BLaER1 treated with 17β-estradiol and CSF1 and Interleukin-3, amounts not matched to agents 10 nM and 100 nM (cell line): ENCODE data around the gene TRAPPC3L.
A peak's percentile ranks its signal among the peaks of the same experiment; 100 is the strongest.

Source experiments
- H3K27ac ChIP-seq, 11 experiments: shearing (Covaris generic); formaldehyde crosslinking; 2 replicates each; pipeline ENCODE4 v1.8.1; 2022
- H3K27me3 ChIP-seq, 11 experiments: shearing (Covaris generic); formaldehyde crosslinking; 2 replicates each; pipeline ENCODE4 v1.8.1; 2022
- H3K36me3 ChIP-seq, 11 experiments: shearing (Covaris generic); formaldehyde crosslinking; 2 replicates each; pipeline ENCODE4 v1.8.1; 2022
- H3K4me1 ChIP-seq, 10 experiments: shearing (Covaris generic); formaldehyde crosslinking; 2 replicates each; pipeline ENCODE4 v1.8.1; 2022
- H3K4me2 ChIP-seq, 11 experiments: shearing (Covaris generic); formaldehyde crosslinking; 2 replicates each; pipeline ENCODE4 v1.8.1; 2022
- H3K4me3 ChIP-seq, 10 experiments: shearing (Covaris generic); formaldehyde crosslinking; 2 replicates each; pipeline ENCODE4 v1.8.1; 2022
- H3K9ac ChIP-seq, 11 experiments: shearing (Covaris generic); formaldehyde crosslinking; 2 replicates each; pipeline ENCODE4 v1.8.1; 2022
- H3K9me3 ChIP-seq, 11 experiments: shearing (Covaris generic); formaldehyde crosslinking; replicated peaks in 1 of 11; 2 replicates each; pipeline ENCODE4 v1.8.1; 2022
- H4K20me1 ChIP-seq, 11 experiments: shearing (Covaris generic); formaldehyde crosslinking; 2 replicates each; pipeline ENCODE4 v1.8.1; 2022
- Cebpa-rat ChIP-seq, 11 experiments: shearing (Covaris generic); IDR thresholded peaks; 2 replicates each; pipeline ENCODE4 v1.8.1; 2022

TRAPPC3L gene

GRCh38 chr6:116529466-116530290, 15.8 kb downstream of the TRAPPC3L start:
- Histone ChIP-seq H3K27ac (peak overlapping the region in 4 of 11 experiments; percentile 2 to 36 (median 7); a peak in 2 of 22 replicates), H3K9me3 (no peaks in the 10 kb centered on the region), H3K4me2 (peak overlapping the region in 4 of 11 experiments; percentile 3 to 77 (median 65); a peak in 6 of 22 replicates), H3K36me3 (no peaks in the 10 kb centered on the region), H3K27me3 (no peaks in the 10 kb centered on the region), H3K4me3 (no peak overlapping the region), H4K20me1 (no peaks in the 10 kb centered on the region), H3K4me1 (peaks cover 0 to 52% (median 7%) of the 10 kb centered on the region in 10 experiments; a peak in 9 of 20 replicates), H3K9ac (0 out of 22 replicates have a peak overlapping the region, but pooled peaks of 1 of the 11 experiments have one; percentile 13)
- no peak for TF ChIP-seq Cebpa-rat (IDR thresholded peaks at IDR 0.05)

GRCh38 chr6:116528780-116529179, 16.7 kb downstream of the TRAPPC3L start:
- no peaks in the 10 kb centered on the region for H4K20me1 ChIP-seq
- 0 out of 22 replicates have a peak overlapping the region, but pooled peaks of 1 of the 11 experiments have one; percentile 77 for H3K4me2 ChIP-seq
- no peaks in the 10 kb centered on the region for H3K36me3 ChIP-seq
- no peaks in the 10 kb centered on the region for H3K27me3 ChIP-seq
- no peak overlapping the region for H3K9ac ChIP-seq
- no peak for TF ChIP-seq Cebpa-rat (IDR thresholded peaks at IDR 0.05)
- no peak overlapping the region for H3K4me3 ChIP-seq
- no peak overlapping the region; a peak in 1 of 22 replicates for H3K27ac ChIP-seq
- no peaks in the 10 kb centered on the region for H3K9me3 ChIP-seq
- H3K4me1 ChIP-seq, result peaks cover 0 to 52% (median 7%) of the 10 kb centered on the region in 10 experiments; a peak in 9 of 20 replicates

- Histone ChIP-seq H3K4me2 (no peak overlapping the region), H3K27ac (no peak overlapping the region), H4K20me1 (no peaks in the 10 kb centered on the region), H3K4me1 (peaks cover 0 to 49% (median 7%) of the 10 kb centered on the region in 10 experiments; a peak in 9 of 20 replicates), H3K9ac (no peak overlapping the region), H3K36me3 (no peaks in the 10 kb centered on the region), H3K27me3 (no peaks in the 10 kb centered on the region), H3K9me3 (no peaks in the 10 kb centered on the region), H3K4me3 (no peak overlapping the region)
- TF ChIP-seq Cebpa-rat (IDR thresholded peaks at IDR 0.05), result no peak
These were observed 17.4 kb downstream of the TRAPPC3L start for GRCh38 chr6:116528133-116528532.

- Histone ChIP-seq H3K9ac (no peak overlapping the region), H3K36me3 (no peaks in the 10 kb centered on the region), H3K4me3 (no peak overlapping the region), H4K20me1 (no peaks in the 10 kb centered on the region), H3K27me3 (no peaks in the 10 kb centered on the region), H3K4me2 (no peak overlapping the region), H3K4me1 (peaks cover 0 to 15% (median 6%) of the 10 kb centered on the region in 10 experiments; a peak in 7 of 20 replicates), H3K9me3 (no peaks in the 10 kb centered on the region), H3K27ac (no peak overlapping the region)
- no peak for TF ChIP-seq Cebpa-rat (IDR thresholded peaks at IDR 0.05)
These were observed 21.2 kb downstream of the TRAPPC3L start for GRCh38 chr6:116524236-116524635.

GRCh38 chr6:116522896-116523295, 22.6 kb downstream of the TRAPPC3L start:
- H3K27ac ChIP-seq, result no peak overlapping the region
- no peaks in the 10 kb centered on the region for H3K27me3 ChIP-seq
- peaks cover 0 to 11% (median 6%) of the 10 kb centered on the region in 10 experiments; a peak in 4 of 20 replicates for H3K4me1 ChIP-seq
- H3K9ac ChIP-seq, result no peak overlapping the region
- H4K20me1 ChIP-seq, result no peaks in the 10 kb centered on the region
- H3K4me3 ChIP-seq, result no peak overlapping the region
- TF ChIP-seq Cebpa-rat (IDR thresholded peaks at IDR 0.05), result no peak
- H3K9me3 ChIP-seq, result no peaks in the 10 kb centered on the region
- H3K36me3 ChIP-seq, result no peaks in the 10 kb centered on the region
- H3K4me2 ChIP-seq, result no peak overlapping the region

- no peak overlapping the region for H3K4me3 ChIP-seq
- no peak overlapping the region for H3K9ac ChIP-seq
- H3K4me1 ChIP-seq, result peaks cover 0 to 3% (median 0%) of the 10 kb centered on the region in 10 experiments; a peak in 1 of 20 replicates
- no peak overlapping the region for H3K4me2 ChIP-seq
- H3K27me3 ChIP-seq, result no peaks in the 10 kb centered on the region
- no peaks in the 10 kb centered on the region for H3K36me3 ChIP-seq
- no peak for TF ChIP-seq Cebpa-rat (IDR thresholded peaks at IDR 0.05)
- no peaks in the 10 kb centered on the region for H4K20me1 ChIP-seq
- H3K9me3 ChIP-seq, result no peaks in the 10 kb centered on the region
- no peak overlapping the region for H3K27ac ChIP-seq
These were observed 26.7 kb downstream of the TRAPPC3L start for GRCh38 chr6:116518621-116519368.

- H3K9me3 ChIP-seq, result no peaks in the 10 kb centered on the region
- H3K27ac ChIP-seq, result no peak overlapping the region
- no peaks in the 10 kb centered on the region for H3K36me3 ChIP-seq
- H3K4me1 ChIP-seq, result peaks cover 0 to 3% (median 0%) of the 10 kb centered on the region in 10 experiments; a peak in 1 of 20 replicates
- H3K9ac ChIP-seq, result no peak overlapping the region
- no peaks in the 10 kb centered on the region for H3K27me3 ChIP-seq
- no peaks in the 10 kb centered on the region for H4K20me1 ChIP-seq
- no peak overlapping the region for H3K4me3 ChIP-seq
- peak in 2 of 11 experiments; percentile 34 to 63; a peak in 2 of 22 replicates for TF ChIP-seq Cebpa-rat (IDR thresholded peaks at IDR 0.05)
- no peak overlapping the region for H3K4me2 ChIP-seq
These were observed 30.3 kb downstream of the TRAPPC3L start for GRCh38 chr6:116515141-116515540.

- H3K27me3 ChIP-seq, result no peaks in the 10 kb centered on the region
- H3K4me3 ChIP-seq, result no peak overlapping the region
- peaks cover 0 to 3% (median 0%) of the 10 kb centered on the region in 10 experiments; a peak in 1 of 20 replicates for H3K4me1 ChIP-seq
- no peaks in the 10 kb centered on the region for H3K36me3 ChIP-seq
- no peak for TF ChIP-seq Cebpa-rat (IDR thresholded peaks at IDR 0.05)
- no peak overlapping the region for H3K9ac ChIP-seq
- no peak overlapping the region for H3K4me2 ChIP-seq
- no peaks in the 10 kb centered on the region for H4K20me1 ChIP-seq
- peaks cover 0 to 6% (median 5%) of the 10 kb centered on the region in 11 experiments; a peak in 13 of 22 replicates for H3K9me3 ChIP-seq
- no peak overlapping the region for H3K27ac ChIP-seq
These were observed 31.4 kb downstream of the TRAPPC3L start for GRCh38 chr6:116514111-116514510.
